Osteocyte (in vitro differentiated cells): ENCODE measurements around the gene ARHGAP35. TPM values are rescaled to one million over a fixed set of nuclear protein-coding genes. Genes with fewer than 3 reads are reported as not detected.
"Not testable (repeated sequence)": the region's sequence is repeated elsewhere in the genome, so short reads cannot be mapped to it uniquely, and the experiment has no call there.

Experiments used
- DNase-seq: peaks from one replicate; pipeline ENCODE4 v3.0.0; 2021; ENCODE audit warnings: mixed read lengths; ENCODE audit not compliant: unreplicated experiment; ENCODE audit errors: extremely low spot score
- H3K27ac Mint-ChIP-seq: one replicate; pipeline ENCODE4 v1.8.0; 2021; ENCODE audit warnings: mild to moderate bottlenecking, mixed read lengths; ENCODE audit not compliant: unreplicated experiment
- H3K27me3 Mint-ChIP-seq: one replicate; pipeline ENCODE4 v1.8.0; 2021; ENCODE audit warnings: mixed read lengths; ENCODE audit not compliant: unreplicated experiment
- H3K36me3 Mint-ChIP-seq: one replicate; pipeline ENCODE4 v1.8.0; 2021; ENCODE audit warnings: mixed read lengths; ENCODE audit not compliant: unreplicated experiment
- H3K4me1 Mint-ChIP-seq: one replicate; pipeline ENCODE4 v1.8.0; 2021; ENCODE audit warnings: mixed read lengths; ENCODE audit not compliant: unreplicated experiment
- H3K4me3 Mint-ChIP-seq: one replicate; pipeline ENCODE4 v1.8.0; 2021; ENCODE audit warnings: mild to moderate bottlenecking, moderate library complexity, mixed read lengths; ENCODE audit not compliant: unreplicated experiment
- H3K9me3 Mint-ChIP-seq: one replicate; pipeline ENCODE4 v1.8.0; 2021; ENCODE audit warnings: mixed read lengths; ENCODE audit not compliant: unreplicated experiment
- total RNA-seq: library from RNA; stranded (reverse); gene quantifications from 2 replicates; pipeline ENCODE4 v1.2.1, GENCODE V29; 2021
- TF ChIP-seq, protein P1 (sequence below): fragments of 200-600 bp; sonication (generic); IDR thresholded peaks from 2 replicates; pipeline ENCODE4 v1.5.0; 2021; ENCODE audit warnings: antibody characterized with exemption, mild to moderate bottlenecking, moderate library complexity

Gene ARHGAP35
- total RNA-seq, 1 donor from 2014 or later = 107 TPM

DNA sequence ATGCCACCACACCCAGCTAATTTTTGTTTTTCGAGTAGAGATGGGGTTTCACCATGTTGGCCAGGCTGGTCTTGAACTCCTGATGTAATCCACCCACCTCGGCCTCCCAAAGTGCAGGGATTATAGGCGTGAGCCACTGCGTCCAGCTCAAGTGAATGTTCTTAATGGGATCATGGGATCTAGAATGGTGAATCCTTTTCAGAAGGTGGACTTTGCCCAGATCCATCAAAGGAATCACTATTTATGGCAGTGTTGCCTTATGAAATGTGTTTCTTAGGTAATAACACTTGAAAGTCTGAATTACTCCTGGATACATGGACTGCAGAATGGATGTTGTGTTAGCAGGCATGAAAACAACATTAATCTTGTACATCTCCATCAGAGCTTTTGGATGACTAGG is 20.3 kb downstream of the ARHGAP35 start:
- H3K4me1 Mint-ChIP-seq = peaks cover 50% of the 10 kb centered on the region
- DNase-seq = no peak
- H3K36me3 Mint-ChIP-seq = peaks cover 4% of the 10 kb centered on the region
- no peak overlapping the region for H3K4me3 Mint-ChIP-seq
- no peaks in the 10 kb centered on the region for H3K27me3 Mint-ChIP-seq
- H3K27ac Mint-ChIP-seq = no peak overlapping the region
- no peaks in the 10 kb centered on the region for H3K9me3 Mint-ChIP-seq
- TF ChIP-seq, protein P1, sequence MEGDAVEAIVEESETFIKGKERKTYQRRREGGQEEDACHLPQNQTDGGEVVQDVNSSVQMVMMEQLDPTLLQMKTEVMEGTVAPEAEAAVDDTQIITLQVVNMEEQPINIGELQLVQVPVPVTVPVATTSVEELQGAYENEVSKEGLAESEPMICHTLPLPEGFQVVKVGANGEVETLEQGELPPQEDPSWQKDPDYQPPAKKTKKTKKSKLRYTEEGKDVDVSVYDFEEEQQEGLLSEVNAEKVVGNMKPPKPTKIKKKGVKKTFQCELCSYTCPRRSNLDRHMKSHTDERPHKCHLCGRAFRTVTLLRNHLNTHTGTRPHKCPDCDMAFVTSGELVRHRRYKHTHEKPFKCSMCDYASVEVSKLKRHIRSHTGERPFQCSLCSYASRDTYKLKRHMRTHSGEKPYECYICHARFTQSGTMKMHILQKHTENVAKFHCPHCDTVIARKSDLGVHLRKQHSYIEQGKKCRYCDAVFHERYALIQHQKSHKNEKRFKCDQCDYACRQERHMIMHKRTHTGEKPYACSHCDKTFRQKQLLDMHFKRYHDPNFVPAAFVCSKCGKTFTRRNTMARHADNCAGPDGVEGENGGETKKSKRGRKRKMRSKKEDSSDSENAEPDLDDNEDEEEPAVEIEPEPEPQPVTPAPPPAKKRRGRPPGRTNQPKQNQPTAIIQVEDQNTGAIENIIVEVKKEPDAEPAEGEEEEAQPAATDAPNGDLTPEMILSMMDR = no peak

DNA sequence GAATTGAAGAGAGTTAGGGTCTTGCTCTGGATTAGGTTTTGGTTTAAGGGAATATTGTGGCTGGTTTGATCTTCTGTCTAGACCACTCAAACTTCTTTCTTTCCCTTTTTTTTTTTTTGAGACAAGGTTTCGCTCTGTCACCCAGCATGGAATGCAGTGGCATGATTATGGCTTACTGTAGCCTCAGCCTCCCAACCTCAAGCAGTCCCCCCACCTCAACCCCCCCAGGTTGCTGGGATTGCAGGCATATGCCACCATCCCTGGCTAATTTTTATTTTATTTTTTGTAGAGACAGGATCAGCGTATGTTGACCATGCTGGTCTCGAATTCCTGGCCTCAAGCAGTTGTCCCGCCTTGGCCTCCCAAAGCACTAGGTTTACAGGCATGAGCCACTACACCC is 21.2 kb downstream of the ARHGAP35 start:
- DNase-seq = no peak
- H3K4me1 Mint-ChIP-seq = peaks cover 59% of the 10 kb centered on the region
- no peak overlapping the region for H3K27ac Mint-ChIP-seq
- TF ChIP-seq, protein P1 = no peak
- H3K4me3 Mint-ChIP-seq = no peak overlapping the region
- no peaks in the 10 kb centered on the region for H3K9me3 Mint-ChIP-seq
- H3K36me3 Mint-ChIP-seq = peaks cover 4% of the 10 kb centered on the region
- H3K27me3 Mint-ChIP-seq = no peaks in the 10 kb centered on the region

DNA sequence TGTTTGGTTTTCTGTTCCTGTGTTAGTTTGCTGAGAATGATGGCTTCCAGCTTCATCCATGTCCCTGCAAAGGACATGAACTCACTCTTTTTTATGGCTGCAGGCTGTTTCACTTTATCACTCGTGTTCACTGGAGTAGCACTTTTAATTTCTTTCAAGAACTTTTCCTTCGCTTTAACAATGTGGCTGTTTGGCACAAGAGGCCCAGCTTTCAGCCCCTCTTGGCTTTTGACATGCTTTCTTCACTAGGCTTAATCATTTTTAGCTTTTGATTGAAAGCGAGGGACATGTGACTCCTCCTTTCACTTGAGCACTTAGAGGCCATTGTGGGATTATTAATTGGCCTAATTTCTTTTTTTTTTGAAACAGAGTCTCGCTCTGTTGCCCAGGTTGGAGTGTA is 22.0 kb downstream of the ARHGAP35 start:
- not testable (repeated sequence) for H3K27me3 Mint-ChIP-seq, DNase-seq, H3K9me3 Mint-ChIP-seq, H3K36me3 Mint-ChIP-seq, H3K4me3 Mint-ChIP-seq
- H3K27ac Mint-ChIP-seq = peak overlapping the region; percentile 63
- H3K4me1 Mint-ChIP-seq = peaks cover 64% of the 10 kb centered on the region

GRCh38 chr19:46885411-46885810 is 24.6 kb downstream of the ARHGAP35 start:
- TF ChIP-seq, protein P1 = no peak
- H3K36me3 Mint-ChIP-seq = peaks cover 6% of the 10 kb centered on the region
- peaks cover 55% of the 10 kb centered on the region for H3K4me1 Mint-ChIP-seq
- no peak for DNase-seq
- peak overlapping the region; percentile 39 for H3K27ac Mint-ChIP-seq
- no peak overlapping the region for H3K4me3 Mint-ChIP-seq
- no peaks in the 10 kb centered on the region for H3K9me3 Mint-ChIP-seq
- H3K27me3 Mint-ChIP-seq = no peaks in the 10 kb centered on the region

GRCh38 chr19:46886546-46887239 is 25.9 kb downstream of the ARHGAP35 start:
- Mint-ChIP-seq H3K4me1 (peaks cover 57% of the 10 kb centered on the region), H3K27ac (peak overlapping the region; percentile 87), H3K4me3 (no peak overlapping the region), H3K36me3 (peaks cover 3% of the 10 kb centered on the region), H3K9me3 (no peaks in the 10 kb centered on the region), H3K27me3 (no peaks in the 10 kb centered on the region)
- TF ChIP-seq, protein P1 = no peak
- DNase-seq = no peak
